HG02852 (cell line): ENCODE measurements around the gene PPA1.
"Not testable (repeated sequence)": the region's sequence is repeated elsewhere in the genome, so short reads cannot be mapped to it uniquely, and the experiment has no call there.

ENCODE experiments used
- ATAC-seq: cut with Tn5 transposase; IDR thresholded peaks from one replicate; pipeline ENCODE4 v1.9.1; 2021; ENCODE audit warnings: mild to moderate bottlenecking, moderate library complexity; ENCODE audit not compliant: unreplicated experiment

The PPA1 gene

DNA sequence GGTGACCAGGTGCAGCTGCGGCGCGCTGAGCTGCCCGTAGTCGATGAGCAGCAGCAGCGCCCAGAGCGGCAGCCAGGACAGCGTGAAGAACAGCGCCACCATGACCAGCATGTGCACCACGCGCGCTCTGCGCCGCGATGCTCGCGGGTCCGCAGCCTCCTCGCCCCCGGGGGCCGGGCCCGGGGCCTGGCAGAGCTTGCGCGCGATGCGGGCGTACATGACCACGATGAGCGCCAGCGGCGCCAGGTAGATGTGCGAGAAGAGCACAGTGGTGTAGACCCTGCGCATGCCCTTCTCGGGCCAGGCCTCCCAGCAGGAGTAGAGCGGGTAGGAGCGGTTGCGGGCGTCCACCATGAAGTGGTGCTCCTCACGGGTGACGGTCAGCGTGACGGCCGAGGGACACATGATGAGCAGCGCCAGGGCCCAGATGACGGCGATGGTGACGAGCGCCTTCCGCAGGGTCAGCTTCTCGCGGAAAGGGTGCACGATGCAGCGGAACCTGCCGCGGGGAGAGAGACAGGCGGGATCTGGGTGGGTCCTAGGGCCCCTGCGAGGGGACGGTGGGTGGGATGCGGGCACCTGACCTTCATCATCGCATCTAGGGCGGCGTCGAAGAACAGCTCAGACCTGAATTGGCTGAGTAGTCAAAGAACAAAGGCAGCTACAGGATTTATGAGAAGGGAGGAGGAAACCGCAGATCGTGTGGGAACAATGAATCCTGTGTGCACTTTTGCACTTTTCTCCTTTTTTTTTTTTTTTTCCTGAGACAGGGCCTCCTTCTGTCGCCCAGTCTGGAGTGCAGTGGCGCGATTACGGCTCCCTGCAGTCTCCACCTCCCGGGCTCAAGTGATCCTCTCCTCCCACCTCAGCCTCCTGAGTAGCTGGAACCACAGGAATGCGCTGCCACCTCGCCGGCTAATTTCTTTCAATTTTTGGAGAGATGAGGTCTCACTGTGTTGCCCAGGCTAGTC, 22.4 kb upstream of the PPA1 start:
- no peak for ATAC-seq

DNA sequence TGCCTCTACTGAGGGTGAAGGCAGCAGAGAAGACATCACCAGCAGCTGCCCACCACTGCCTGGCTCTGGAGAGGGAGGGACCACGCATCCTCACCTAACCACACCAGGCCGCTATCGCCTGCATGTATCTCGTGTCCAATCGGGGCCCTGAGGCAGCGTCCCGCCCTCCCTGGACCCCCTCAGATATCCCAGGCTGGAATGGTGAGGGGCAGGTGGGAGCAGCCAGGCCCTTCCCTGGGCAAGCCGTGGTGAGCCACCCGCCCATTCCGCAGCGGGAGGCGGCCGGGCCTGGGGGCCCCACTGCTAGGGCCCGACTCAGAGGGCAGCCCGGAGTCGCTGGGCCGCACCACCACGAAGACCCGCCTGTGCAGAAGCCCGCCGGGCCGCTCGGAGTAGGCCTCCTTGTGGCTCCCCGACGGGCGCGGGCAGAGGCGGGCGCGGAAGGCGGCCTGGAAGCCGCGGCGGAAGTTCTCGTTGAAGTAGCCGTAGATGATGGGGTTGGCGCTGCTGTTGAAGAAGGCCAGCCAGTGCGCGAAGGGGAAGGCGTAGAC, 21.6 kb upstream of the PPA1 start:
- no peak for ATAC-seq

DNA sequence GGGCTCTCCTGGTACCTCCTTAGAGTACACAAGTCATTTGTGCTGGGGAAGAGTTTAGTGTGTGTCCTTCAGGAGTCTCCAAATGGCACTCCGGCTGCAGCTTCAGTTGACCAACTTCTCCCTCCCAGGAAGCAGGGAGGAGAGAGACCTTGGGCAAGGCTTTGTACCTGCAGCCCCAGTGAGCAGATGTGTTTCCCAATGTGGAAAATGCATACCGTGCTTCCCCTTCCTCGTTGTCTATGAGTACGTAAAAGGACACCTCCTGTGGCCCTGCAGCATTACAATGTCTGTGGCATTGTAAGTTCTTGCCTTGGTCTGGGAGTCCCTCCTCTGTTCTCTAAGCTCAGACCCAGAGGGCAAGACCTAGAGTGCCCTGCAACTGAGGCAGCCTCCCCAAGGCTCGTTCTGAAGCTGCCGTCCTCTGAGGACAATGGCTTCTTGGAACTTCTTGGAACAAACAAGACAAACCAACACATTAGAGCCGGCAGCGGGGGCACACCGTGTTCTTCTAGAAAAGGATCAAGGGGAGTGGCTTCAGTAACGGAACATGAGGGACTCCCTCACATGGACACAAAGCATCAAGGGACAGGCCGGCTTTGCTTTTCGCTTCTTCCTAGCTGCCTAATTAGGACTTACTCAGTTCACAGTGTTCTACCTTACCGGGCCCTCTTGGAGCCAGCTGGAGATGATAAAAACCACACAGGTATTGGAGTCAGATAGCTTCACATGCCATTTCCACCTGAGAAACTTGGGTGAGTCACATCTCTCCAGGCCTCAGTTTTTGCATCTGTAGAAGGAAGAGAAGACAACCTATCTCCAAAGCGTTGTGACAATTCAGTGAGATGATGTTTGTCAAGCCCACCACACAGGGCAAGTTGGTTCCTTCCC, 20.9 kb upstream of the PPA1 start:
- no peak for ATAC-seq

DNA sequence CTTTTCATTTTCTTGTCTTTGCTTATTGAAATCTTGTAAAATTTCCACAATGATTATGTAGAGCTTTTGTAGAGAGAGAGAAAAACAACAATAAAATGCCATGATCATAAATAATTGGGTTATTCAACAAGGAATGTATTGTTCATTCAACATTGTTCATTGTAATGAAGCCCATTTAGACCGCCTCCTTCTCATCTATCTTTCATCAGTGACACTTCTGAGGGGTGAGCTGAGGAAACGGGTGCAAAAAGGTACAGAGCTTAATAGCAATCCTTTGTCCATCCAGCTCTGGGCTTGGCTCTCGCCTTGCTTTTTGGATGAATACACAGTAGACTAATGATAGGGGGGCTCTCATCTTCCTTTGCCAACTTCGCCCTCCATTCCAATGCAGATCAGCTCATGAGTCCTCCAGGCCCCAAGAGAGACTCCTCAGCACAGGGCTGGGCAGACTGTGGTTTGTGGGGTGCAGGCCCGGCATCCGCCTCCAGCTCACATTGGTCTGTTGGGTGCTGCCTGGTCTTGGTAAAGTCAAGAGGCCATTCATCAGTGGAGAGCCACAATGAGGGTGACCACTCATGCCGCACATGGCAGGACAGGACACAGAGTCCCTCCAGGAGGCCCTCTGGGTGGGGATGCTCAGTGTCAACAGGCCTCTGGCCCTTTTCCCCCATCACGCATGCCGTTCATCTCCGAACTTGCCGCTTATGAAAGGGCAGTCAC, 17.9 kb upstream of the PPA1 start:
- no peak for ATAC-seq

DNA sequence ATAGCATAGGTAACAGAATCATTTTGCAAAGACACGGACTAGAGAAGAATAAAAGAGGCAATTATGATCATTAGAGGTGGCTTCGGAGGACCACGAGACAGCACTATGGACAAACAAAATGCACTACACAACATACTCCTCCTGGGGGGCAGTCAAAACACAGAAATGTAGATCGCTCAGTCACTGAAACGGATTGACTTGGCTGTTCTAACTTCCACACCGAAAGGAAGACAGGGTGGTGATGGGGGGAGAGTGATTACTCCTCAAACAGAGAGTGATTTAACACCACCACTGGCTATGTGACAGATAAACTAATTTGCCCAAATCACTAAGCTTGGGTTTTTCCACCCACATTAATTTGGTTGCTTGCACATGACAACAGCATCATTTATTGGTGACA, 14.1 kb upstream of the PPA1 start:
- ATAC-seq = no peak

DNA sequence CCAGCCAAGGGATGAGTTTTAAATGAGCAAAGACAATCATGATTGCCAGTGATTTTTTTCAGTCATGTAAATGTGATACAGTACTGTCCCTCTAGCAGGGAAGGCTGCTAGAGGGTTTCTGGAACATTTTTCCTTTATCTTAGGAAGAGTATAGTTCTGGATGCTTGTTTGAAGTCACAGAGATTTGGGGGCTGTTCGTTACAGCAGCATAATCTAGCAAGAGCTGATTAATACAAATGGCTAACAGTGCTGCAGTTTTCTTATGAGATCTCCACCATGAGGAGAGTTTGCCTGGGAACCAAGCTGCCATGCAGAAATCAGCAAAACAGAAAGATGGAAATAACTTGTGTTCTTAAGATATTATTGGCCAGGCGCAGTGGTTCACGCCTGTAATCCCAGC, 7.9 kb upstream of the PPA1 start:
- no peak for ATAC-seq

DNA sequence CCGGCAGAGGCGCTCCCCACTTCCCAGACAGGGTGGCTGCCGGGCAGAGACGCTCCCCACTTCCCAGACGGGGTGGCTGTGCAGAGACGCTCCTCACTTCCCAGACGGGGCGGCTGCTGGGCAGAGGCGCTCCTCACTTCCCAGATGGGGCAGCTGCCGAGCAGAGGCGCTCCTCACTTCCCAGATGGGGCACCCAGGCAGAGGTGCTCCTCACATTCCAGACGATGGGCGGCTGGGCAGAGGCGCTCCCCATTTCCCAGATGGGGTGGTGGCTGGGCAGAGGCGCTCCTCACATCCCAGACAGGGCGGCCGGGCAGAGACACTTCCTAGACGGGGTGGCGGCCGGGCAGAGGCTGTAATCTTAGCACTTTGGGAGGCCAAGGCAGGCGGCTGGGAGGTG, 6.8 kb upstream of the PPA1 start:
- ATAC-seq = not testable (repeated sequence)

DNA sequence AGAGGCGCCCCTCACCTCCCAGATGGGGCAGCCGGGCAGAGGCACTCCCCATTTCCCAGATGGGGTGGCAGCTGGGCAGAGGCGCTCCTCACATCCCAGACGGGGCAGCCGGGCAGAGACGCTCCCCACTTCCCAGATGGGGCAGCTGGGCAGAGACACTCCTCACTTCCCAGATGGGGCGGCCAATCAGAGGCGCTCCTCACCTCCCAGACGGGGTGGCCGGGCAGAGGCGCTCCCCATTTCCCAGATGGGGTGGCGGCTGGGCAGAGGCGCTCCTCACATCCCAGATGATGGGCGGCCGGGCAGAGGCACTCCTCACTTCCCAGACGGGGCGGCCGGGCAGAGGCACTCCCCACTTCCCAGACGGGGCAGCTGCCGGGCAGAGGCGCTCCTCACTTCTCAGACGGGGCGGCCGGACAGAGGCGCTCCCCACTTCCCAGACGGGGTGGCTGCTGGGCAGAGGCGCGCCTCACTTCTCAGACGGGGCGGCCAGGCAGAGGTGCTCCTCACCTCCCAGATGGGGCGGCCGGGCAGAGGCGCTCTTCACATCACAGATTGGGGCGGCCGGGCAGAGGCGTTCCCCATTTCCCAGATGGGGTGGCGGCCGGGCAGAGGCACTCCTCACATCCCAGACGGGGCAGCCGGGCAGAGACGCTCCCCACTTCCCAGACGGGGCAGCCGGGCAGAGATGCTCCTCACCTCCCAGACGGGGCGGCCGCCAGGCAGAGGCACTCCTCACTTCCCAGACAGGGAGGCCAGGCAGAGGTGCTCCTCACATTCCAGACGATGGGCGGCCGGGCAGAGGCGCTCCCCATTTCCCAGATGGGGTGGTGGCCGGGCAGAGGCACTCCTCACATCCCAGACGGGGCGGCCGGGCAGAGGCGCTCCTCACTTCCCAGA, 6.1 kb upstream of the PPA1 start:
- not testable (repeated sequence) for ATAC-seq

DNA sequence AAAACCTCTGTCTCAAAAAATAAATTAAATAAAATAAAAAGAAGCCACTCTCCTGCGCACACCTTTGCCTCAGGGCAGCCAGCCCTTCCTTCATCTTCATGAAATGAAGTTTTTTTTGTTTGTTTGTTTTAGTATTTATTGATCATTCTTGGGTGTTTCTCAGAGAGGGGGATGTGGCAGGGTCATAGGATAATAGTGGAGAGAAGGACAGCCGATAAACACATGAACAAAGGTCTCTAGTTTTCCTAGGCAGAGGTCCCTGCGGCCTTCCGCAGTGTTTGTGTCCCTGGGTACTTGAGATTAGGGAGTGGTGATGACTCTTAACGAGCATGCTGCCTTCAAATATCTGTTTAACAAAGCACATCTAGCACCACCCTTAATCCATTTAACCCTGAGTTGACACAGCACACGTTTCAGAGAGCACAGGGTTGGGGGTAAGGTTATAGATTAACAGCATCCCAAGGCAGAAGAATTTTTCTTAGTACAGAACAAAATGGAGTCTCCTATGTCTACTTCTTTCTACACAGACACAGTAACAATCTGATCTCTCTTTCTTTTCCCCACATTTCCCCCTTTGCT, 4.8 kb upstream of the PPA1 start:
- ATAC-seq = not testable (repeated sequence)

DNA sequence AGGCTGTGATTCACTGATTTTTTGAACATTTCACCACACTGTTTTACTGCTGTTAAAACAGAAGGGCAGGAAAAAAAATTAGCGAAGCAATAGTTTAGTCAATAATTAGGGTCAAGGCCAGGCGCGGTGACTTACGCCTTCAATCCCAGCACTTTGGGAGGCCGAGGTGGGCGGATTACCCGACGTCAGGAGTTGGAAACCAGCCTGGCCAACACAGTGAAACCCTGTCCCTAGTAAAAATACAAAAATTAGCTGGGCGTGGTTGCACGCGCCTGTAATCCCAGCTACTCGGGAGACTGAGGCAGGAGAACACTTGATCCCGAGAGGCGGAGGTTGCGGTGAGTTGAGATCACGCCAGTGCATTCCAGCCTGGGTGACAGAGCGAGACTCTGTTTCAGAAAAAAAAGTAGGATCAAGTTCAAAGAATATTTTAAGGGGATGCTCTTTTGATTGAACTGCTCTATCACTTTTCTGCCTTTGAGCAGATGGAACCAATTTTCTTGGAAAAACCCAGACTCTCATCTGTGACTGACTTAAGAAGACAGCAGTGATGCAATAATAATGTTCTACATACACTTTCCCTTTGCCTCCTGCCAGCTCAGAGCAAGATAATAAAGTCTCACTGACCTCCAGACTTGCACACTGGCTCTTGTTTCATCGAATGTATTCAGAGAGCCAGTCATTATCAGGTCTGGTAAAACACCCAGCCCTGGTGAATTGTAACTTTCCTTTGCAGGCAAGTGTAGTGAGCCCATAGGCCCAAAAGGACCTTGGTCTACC, 1.6 kb upstream of the PPA1 start:
- no peak for ATAC-seq

DNA sequence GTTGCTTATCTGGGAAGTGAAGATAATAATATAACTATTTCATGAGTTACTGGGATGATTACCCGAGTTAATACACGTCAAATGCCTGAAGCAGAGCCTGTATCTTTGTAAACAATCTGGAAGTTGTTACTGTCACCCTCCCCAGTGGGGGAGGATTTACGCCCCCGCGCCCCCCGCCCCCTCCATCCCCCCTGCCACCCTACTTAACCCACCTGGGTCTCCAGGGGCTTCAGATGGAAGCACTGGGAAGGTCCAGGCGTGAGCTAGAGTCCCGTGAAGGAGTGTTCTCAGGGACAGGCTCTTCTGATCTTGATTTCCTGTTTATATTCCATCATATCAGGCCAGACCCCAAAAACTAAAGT, 691 bp upstream of the PPA1 start:
- no peak for ATAC-seq

DNA sequence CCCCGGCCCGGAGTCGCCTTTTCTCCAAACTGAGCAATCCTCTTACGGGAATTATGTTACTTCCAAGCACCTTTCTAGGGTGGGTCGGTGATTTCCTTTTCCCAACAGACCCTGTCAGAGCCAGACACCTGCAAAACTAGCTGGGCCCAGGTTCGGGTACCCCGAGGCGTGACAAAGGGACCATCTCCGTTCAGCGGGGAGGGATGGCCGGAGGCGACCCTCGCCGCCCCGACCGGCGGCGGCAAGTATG, 445 bp downstream of the PPA1 start:
- ATAC-seq = no peak

DNA sequence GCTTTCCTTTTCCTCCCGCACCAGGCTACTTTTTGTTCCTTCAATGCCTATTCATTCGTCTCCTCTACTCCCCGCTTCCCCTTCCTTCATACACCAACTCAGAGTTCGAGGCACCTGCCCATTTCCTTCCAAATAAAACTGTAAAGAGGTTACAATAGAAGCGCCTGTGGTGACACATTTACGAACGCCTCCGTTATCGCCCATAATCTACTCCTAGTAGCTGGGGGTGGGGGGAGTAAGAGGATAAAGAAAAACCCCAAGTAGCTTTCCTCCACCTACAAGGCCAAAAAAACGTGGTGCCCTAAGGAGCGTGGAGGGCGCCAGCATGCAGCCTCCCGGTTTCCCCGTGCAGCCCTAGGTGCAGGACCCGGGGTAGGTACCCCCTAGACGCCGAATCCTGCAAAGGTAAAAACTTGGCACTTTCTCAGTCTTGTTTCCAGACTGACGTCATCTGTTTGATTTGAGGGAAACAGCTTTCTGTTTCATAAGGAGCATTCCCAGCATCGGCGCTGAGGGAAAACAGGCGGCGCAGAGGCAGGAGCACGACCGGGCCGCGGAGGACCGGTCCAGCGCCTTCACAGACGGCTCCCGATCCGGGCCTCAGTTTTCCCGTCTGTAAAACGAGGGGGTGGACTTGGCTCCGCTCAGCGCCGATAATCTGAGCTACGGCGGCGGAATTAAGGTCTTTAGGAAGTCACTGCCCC, 922 bp downstream of the PPA1 start:
- ATAC-seq = no peak

DNA sequence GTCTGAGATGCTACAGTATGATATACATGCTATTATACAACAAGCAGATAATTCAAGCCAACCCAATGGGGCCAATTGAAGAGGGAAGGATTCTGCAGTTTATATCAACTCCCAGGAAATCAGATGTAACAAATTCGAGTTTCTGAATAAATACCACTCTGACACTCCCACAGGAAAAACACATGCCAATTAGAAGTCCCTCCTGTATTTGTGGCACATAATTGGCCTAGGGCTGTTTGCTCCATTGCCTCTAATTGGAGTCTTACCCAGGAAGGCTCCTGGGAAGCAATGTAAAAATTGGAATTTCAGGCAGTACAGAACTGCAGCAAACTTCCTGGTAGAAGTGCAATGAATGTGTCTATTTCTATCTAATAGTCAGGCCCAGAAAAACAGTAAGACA, 4.7 kb downstream of the PPA1 start:
- no peak for ATAC-seq

DNA sequence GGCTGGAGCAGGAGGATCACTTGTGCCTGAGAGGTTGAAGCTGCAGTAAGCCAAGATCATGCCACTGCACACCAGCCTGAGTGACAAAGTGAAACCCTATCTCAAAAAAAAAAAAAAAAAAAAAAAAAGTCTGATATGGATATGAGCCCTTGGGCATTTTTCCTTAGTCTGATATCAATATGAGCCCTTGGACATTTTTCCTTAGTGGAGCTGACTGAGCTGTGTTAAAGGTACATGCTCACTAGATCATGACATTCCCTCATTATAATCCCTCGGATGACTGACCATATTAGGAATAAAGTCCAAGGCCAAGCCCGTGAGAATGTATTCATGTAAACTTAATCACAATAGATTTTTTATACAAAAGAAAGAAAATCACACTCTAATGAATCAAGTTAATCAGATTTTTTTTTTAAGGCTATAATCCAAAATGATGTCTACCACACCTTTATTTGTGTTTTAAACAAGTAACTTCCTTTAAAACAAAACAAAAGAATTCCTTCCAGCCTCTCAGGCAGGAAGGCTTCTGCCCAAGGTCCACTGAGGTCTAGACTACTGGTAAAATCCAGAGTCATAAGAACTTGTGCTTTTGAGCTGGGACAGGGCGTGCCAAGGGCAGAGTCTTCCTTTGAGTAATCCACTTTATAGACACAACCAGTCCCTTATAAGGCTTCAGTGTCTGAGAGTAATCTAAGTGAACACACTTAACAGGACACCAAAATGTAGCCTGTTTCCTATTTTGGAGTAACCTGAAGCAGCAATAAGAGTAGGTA, 5.5 kb downstream of the PPA1 start:
- ATAC-seq = no peak

DNA sequence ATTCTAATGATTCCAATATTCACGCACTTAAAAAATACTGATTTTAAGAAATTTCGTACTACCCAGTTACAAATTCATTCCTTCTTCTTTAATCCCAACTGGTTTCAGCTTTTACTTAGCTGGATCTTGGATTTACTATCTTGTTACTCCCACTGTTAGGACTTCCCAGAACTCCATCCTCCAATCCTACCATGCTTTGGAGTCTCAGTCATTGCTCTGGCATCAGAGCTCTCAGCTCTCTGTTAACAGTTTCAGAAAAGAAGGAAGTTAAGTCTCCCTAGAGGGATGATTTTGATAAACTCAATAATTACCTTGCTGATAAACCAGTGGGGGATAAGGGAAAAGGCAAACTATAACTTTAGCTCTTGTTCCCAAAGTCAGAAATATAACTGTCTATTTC, 9.5 kb downstream of the PPA1 start:
- no peak for ATAC-seq

DNA sequence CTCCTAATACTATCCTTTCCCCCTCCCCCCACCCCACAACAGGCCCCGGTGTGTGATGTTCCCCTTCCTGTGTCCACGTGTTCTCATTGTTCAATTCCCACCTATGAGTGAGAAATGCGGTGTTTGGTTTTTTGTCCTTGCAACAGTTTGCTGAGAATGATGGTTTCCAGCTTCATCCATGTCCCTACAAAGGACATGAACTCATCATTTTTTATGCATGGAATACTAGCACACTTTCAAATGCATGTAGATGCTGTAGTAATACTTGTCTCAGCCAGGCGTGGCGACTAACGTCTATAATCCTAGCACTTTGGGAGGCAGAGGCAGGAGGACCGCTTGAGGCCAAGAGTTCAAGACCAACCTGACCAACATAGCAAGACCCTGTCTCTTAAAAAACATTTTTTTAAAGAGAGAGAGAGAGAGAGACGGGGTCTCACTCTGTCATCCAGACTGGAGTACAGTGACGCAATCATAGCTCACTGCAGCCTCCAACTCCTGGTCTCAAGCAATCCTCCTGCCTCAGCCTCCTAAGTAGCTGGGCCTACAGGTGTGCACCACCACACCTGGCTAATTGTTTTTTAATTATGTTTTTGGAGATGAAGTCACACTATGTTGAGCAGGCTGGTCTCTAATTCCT, 10.3 kb downstream of the PPA1 start:
- ATAC-seq = not testable (repeated sequence)
